GM13976 (cell line): ENCODE data around the gene PRKG1.

Experiments
- DNase-seq: peaks from one replicate; pipeline ENCODE4 v3.0.0; 2012; ENCODE audit warnings: low spot score
- CTCF ChIP-seq: IDR thresholded peaks from 2 replicates; pipeline ENCODE4 v1.5.1; 2012; ENCODE audit warnings: borderline replicate concordance, mild to moderate bottlenecking; ENCODE audit not compliant: insufficient read depth; ENCODE audit errors: extremely low read depth, missing control alignments, control extremely low read depth
- in situ Hi-C: fragments of 300-500 bp; cut with MboI; formaldehyde crosslinking; loops from one replicate; pipeline ENCODE4 v1.12.0; 2022; ENCODE audit warnings: low sequenced_read_pairs, mixed read lengths, inconsistent platforms; ENCODE audit not compliant: unreplicated experiment

Gene PRKG1

GRCh38 chr10:51638737-51639136 is 564.5 kb downstream of the PRKG1 start:
- TF ChIP-seq CTCF = no peak
- in situ Hi-C loops = no loop called here
- no peak for DNase-seq

GRCh38 chr10:51640120-51640819 is 566.0 kb downstream of the PRKG1 start:
- TF ChIP-seq CTCF = no peak
- in situ Hi-C loops = no loop called here
- no peak for DNase-seq

GRCh38 chr10:51642581-51642980 is 568.3 kb downstream of the PRKG1 start:
- TF ChIP-seq CTCF = no peak
- in situ Hi-C loops = no loop called here
- no peak for DNase-seq

DNA sequence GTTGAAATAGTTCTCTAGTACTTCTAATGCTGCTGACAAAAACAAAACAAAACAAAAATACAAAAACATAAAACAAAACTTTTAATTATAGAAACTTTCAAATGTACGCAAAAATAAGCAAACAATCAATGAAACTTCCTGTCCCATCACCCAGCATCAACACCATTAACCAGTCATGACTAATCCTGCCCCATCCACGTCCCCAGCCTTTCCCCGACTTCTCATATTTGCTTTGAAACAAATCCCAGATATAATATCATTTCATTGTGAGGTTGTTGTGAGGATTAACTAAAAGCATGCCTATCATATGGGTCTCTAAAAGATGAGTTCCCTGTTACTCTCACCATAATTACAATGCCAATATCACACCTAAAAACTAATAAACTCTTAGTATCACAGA is 569.4 kb downstream of the PRKG1 start:
- in situ Hi-C loops = no loop called here
- DNase-seq = no peak
- no peak for TF ChIP-seq CTCF

DNA sequence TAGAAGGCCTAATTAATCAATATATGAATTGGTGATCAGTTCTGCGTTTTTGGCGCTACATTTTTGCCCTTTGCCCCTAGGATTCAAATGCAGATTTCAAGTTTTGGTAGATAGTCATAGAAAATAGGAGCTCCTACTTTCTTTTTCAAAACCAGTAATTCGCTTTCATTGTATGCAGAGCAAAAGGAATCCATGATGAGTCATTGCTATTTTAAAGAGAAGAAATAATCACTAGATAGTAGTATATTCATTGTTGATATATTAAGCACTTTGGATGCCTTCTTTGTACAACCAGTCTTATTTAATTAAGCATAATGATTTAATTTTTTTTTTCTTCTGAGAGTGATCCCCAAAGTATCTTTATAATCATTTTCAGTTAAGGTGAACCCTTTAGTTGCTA is 574.8 kb downstream of the PRKG1 start:
- TF ChIP-seq CTCF = no peak
- DNase-seq = no peak
- in situ Hi-C loops = no loop called here

GRCh38 chr10:51651063-51651462 is 576.8 kb downstream of the PRKG1 start:
- in situ Hi-C loops = no loop called here
- DNase-seq = no peak

More at GRCh38 chr10:51651063-51651462, 576.8 kb downstream of the PRKG1 start:
- no peak for TF ChIP-seq CTCF
